ENCODE measurements around the gene MLF2. TPM values are rescaled to one million over a fixed set of nuclear protein-coding genes. Genes with fewer than 3 reads are reported as not detected.

MLF2 gene
- total RNA-seq, 1 experiment from 2014 or later: 244 TPM

- H3K36me3 Mint-ChIP-seq (ENCODE audit: insufficient read depth in 1 of 3, low read depth in 3 of 3): peaks cover 27 to 53% (median 48%) of the 10 kb centered on the region in 3 experiments
- DNase-seq: no peak
Observed at GRCh38 chr12:6772331-6772695, 19.4 kb upstream of the MLF2 start, which contains the start of gene LAG3. Gene LAG3 (plus strand): TSS chr12:6772520. CDS start chr12:6772853, 333 bp downstream.

More at GRCh38 chr12:6772331-6772695, 19.4 kb upstream of the MLF2 start, which contains the start of gene LAG3:
- Histone ChIP-seq H3K4me2 (ENCODE audit: insufficient read depth, insufficient read length, low read length) (peak within 1 kb of the TSS; percentile 13), H3K79me1 (ENCODE audit: insufficient read depth, low read depth, low read length, poor library complexity, severe bottlenecking) (no peaks in the 10 kb centered on the region), H3K27ac (ENCODE audit: insufficient read length, low read depth, low read length) (no peak within 1 kb of the TSS), H2BK15ac (ENCODE audit: low read depth, low read length) (no peak within 1 kb of the TSS), H4K5ac (ENCODE audit: insufficient read length, low read depth, low read length) (no peak within 1 kb of the TSS), H2AFZ (ENCODE audit: low read length) (no peak within 1 kb of the TSS), H3T11ph (ENCODE audit: low read length) (no peak within 1 kb of the TSS), H3K23me2 (ENCODE audit: insufficient read length, low read depth, low read length, poor library complexity, severe bottlenecking) (peaks cover 23% of the 10 kb centered on the region), H2BK20ac (ENCODE audit: low read depth, low read length, poor library complexity, severe bottlenecking) (no peak within 1 kb of the TSS), H3K27me3 (ENCODE audit: insufficient read depth, low read length) (peaks cover 5% of the 10 kb centered on the region; the same call in 1 of the 2 replicates), H3K4ac (ENCODE audit: low read depth, low read length) (no peak within 1 kb of the TSS), H4K8ac (replicated peaks; ENCODE audit: insufficient read length, low read depth, low read length) (no peak within 1 kb of the TSS), H3K9ac (ENCODE audit: extremely low read depth, insufficient read length, low read length) (no peak within 1 kb of the TSS), H3K9me3 (ENCODE audit: control insufficient read depth, low read depth, low read length) (no peaks in the 10 kb centered on the region), H3K23ac (ENCODE audit: insufficient read length, low read depth, low read length) (no peak within 1 kb of the TSS), H3K79me2 (ENCODE audit: insufficient read depth, low read length) (peaks cover 9% of the 10 kb centered on the region; the same call in 1 of the 2 replicates), H3K18ac (ENCODE audit: insufficient read length, low read depth, low read length) (no peak within 1 kb of the TSS), H2BK12ac (ENCODE audit: insufficient read length, low read depth, low read length) (no peak within 1 kb of the TSS), H3K14ac (ENCODE audit: insufficient read depth, low read length) (no peak within 1 kb of the TSS; the same call in 1 of the 2 replicates), H2BK5ac (ENCODE audit: insufficient read length, low read length) (no peak within 1 kb of the TSS), H3K4me1 (ENCODE audit: insufficient read depth, low read length) (peaks cover 7% of the 10 kb centered on the region; the same call in 1 of the 2 replicates), H3K56ac (ENCODE audit: insufficient read length, low read depth, low read length) (no peak within 1 kb of the TSS), H2AK5ac (ENCODE audit: insufficient read length, low read length) (no peak within 1 kb of the TSS), H4K20me1 (ENCODE audit: control insufficient read depth, insufficient read depth, insufficient read length) (no peaks in the 10 kb centered on the region), H4K91ac (ENCODE audit: insufficient read length, low read depth, low read length) (no peak within 1 kb of the TSS), H2BK120ac (ENCODE audit: low read depth, low read length, poor library complexity, severe bottlenecking) (no peak within 1 kb of the TSS)
- Mint-ChIP-seq H3K27ac (peak within 1 kb of the TSS; percentile 21 to 65 (median 53); a peak in 3 of 7 replicates), H3K27me3 (ENCODE audit: low read depth) (peaks cover 33% of the 10 kb centered on the region), H3K9me3 (peaks cover 0 to 3% of the 10 kb centered on the region in 2 experiments; a peak in 2 of 5 replicates), H3K4me3 (peak within 1 kb of the TSS; percentile 34 to 74), H3K4me1 (peaks cover 45 to 72% of the 10 kb centered on the region in 2 experiments)
- TF ChIP-seq CTCF (conservative IDR thresholded peaks at IDR 0.05): no peak
- WGBS (ENCODE audit: extremely low coverage, insufficient read length, low lambda C conversion rate): no CpG with 5 or more reads among the region's 15 CpGs

Measured in H9 (cell line).